Keratinocyte (primary cell): ENCODE results near the gene ZBTB4. TPM values are rescaled to one million over a fixed set of nuclear protein-coding genes. Genes with fewer than 3 reads are reported as not detected.

Experiments used
- DNase-seq: peaks from one replicate; pipeline ENCODE4 v3.0.0-alpha.2; 2011; ENCODE audit warnings: low read depth, missing footprints, low spot score
- FAIRE-seq: peaks from 2 replicates; lab custom pipeline; 2011; peaks lifted over from hg19 to GRCh38; lab: Jason Lieb, UNC
- H2AFZ ChIP-seq: 2 replicates; pipeline ENCODE4 v1.6.0; 2012; ENCODE audit warnings: low read length, control low read depth, inconsistent platforms; ENCODE audit not compliant: control insufficient read depth
- H3K27ac ChIP-seq: 2 replicates; pipeline ENCODE4 v1.5.1; 2011; ENCODE audit warnings: low read length; ENCODE audit not compliant: control insufficient read depth, insufficient read depth
- H3K27me3 ChIP-seq: 3 replicates; pipeline ENCODE4 v1.6.0; 2011; ENCODE audit warnings: low read length; ENCODE audit not compliant: control insufficient read depth, insufficient read depth; ENCODE audit errors: extremely low read depth
- H3K36me3 ChIP-seq, 2 experiments: 2 replicates in 1 of 2; 3 replicates in 1 of 2; pipeline ENCODE4 v1.5.1; 2011; ENCODE audit warnings: low read length in 2 of 2, mild to moderate bottlenecking in 1 of 2; ENCODE audit not compliant: control insufficient read depth in 2 of 2, insufficient read depth in 2 of 2; ENCODE audit errors: extremely low read depth in 1 of 2
- H3K4me1 ChIP-seq: 3 replicates; pipeline ENCODE4 v1.5.1; 2011; ENCODE audit warnings: low read length; ENCODE audit not compliant: control insufficient read depth, insufficient read depth; ENCODE audit errors: extremely low read depth
- H3K4me2 ChIP-seq: 3 replicates; pipeline ENCODE4 v1.6.0; 2011; ENCODE audit warnings: low read depth, low read length; ENCODE audit not compliant: control insufficient read depth, insufficient read depth; ENCODE audit errors: extremely low read depth
- H3K4me3 ChIP-seq, 3 experiments: fragments of 200-600 bp in 1 of 3; sonication (generic) in 1 of 3; 2 replicates in 2 of 3; 3 replicates in 1 of 3; pipeline ENCODE4 v1.5.1; 2011 to 2016; ENCODE audit warnings: low read length in 3 of 3, mild to moderate bottlenecking in 3 of 3, control low read depth in 2 of 3, inconsistent platforms in 1 of 3, low read depth in 1 of 3, mixed read lengths in 1 of 3, mixed run types in 1 of 3, moderate library complexity in 1 of 3; ENCODE audit not compliant: control insufficient read depth in 2 of 3, insufficient read depth in 2 of 3; ENCODE audit errors: extremely low read depth in 1 of 3
- H3K79me2 ChIP-seq: 2 replicates; pipeline ENCODE4 v1.6.0; 2012; ENCODE audit warnings: low read length; ENCODE audit not compliant: control insufficient read depth, insufficient read depth
- H3K9ac ChIP-seq: 3 replicates; pipeline ENCODE4 v1.6.0; 2011; ENCODE audit warnings: low read length; ENCODE audit not compliant: control insufficient read depth, insufficient read depth; ENCODE audit errors: extremely low read depth
- H3K9me1 ChIP-seq: 3 replicates; pipeline ENCODE4 v1.6.0; 2011; ENCODE audit warnings: low read length; ENCODE audit not compliant: control insufficient read depth, insufficient read depth; ENCODE audit errors: extremely low read depth
- H3K9me3 ChIP-seq: 2 replicates; pipeline ENCODE4 v1.5.1; 2012; ENCODE audit warnings: low read depth, low read length; ENCODE audit not compliant: control insufficient read depth
- H4K20me1 ChIP-seq: 3 replicates; pipeline ENCODE4 v1.6.0; 2011; ENCODE audit warnings: low read length; ENCODE audit not compliant: control insufficient read depth, insufficient read depth; ENCODE audit errors: extremely low read depth
- EZH2 ChIP-seq: IDR thresholded peaks from one replicate; pipeline ENCODE4 v1.6.1; 2012; ENCODE audit warnings: inconsistent platforms, mild to moderate bottlenecking, low read length, moderate library complexity
- dilution Hi-C: fragments of 300-500 bp; cut with MboI; formaldehyde crosslinking; loops from one replicate; pipeline ENCODE4 v1.7.0; 2020; ENCODE audit warnings: low sequenced_read_pairs; ENCODE audit not compliant: extremely low pct_ligation_motif_present
- polyA plus RNA-seq, 5 experiments: library from polyadenylated mRNA; depleted of rRNA in 3 of 5; stranded (reverse) in 3 of 5; stranded (forward) in 1 of 5; unstranded in 1 of 5; fragments of >200 nt; gene quantifications; 1 replicate in 1 of 5; 2 replicates in 3 of 5; 3 replicates in 1 of 5; pipeline versions ENCODE4 v1.2.1 to v1.2.3, GENCODE V29; 2011 to 2012; ENCODE audit warnings: missing spikeins in 2 of 5, low read depth in 1 of 5, low replicate concordance in 1 of 5
- TF ChIP-seq, protein P1 (sequence below), 3 experiments: IDR thresholded peaks in 1 of 3; conservative IDR thresholded peaks in 1 of 3; optimal IDR thresholded peaks in 1 of 3; 2 replicates in 2 of 3; 3 replicates in 1 of 3; pipeline versions ENCODE3 to v1.5.1; 2011; ENCODE audit warnings: low read length in 3 of 3, mild to moderate bottlenecking in 3 of 3, moderate library complexity in 2 of 3, control low read depth in 1 of 3, inconsistent platforms in 1 of 3; ENCODE audit not compliant: insufficient read depth in 2 of 3; ENCODE audit errors: extremely low read depth in 1 of 3

ZBTB4 gene
- polyA plus RNA-seq, 1 donor (not counting 4 experiments of a cell fraction or from before 2014, with no cell fraction given) = 20.9 TPM

DNA sequence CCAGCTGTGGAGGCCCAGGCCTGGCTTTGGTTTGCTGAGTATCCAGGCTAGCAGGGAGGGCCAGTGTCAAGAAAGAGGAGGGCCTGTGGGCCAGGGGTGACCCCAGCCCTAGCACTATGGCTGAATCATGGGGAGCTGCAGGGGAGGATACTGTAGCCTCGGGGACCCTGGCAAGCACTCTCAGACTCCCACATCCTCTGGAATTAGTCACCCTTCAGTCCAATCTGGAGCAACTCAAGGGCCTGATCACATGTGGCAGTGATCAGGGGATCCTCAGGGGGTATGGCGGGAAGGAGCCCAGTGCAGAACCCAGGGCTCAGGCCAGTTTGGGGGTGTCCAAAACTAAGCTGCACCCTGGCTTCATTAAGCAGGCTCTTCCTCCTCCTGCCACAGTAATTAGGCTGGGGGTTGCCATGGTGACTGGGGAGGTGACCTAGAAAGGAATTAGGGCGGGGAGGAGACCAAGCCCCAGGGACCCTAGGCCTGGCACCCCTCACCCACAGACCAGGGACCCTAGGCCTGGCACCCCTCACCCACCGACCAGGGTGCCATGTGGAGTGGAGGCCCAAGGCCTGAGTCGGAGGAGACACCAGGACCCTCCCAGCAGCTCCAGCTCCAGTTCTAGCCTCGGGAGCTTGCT lies 66.0 kb downstream of the ZBTB4 start:
- Histone ChIP-seq H3K9me3 (no peaks in the 10 kb centered on the region), H3K36me3 (peaks cover 0 to 8% of the 10 kb centered on the region in 2 experiments), H3K27ac (no peak overlapping the region), H3K4me3 (no peak overlapping the region), H4K20me1 (no peaks in the 10 kb centered on the region), H2AFZ (no peak overlapping the region), H3K27me3 (no peaks in the 10 kb centered on the region), H3K4me1 (peaks cover 8% of the 10 kb centered on the region), H3K9ac (no peak overlapping the region), H3K79me2 (no peaks in the 10 kb centered on the region), H3K9me1 (no peaks in the 10 kb centered on the region), H3K4me2 (peak overlapping the region; percentile 25)
- dilution Hi-C loops = no loop called here
- FAIRE-seq (no peak), DNase-seq (no peak)
- TF ChIP-seq, protein P1, sequence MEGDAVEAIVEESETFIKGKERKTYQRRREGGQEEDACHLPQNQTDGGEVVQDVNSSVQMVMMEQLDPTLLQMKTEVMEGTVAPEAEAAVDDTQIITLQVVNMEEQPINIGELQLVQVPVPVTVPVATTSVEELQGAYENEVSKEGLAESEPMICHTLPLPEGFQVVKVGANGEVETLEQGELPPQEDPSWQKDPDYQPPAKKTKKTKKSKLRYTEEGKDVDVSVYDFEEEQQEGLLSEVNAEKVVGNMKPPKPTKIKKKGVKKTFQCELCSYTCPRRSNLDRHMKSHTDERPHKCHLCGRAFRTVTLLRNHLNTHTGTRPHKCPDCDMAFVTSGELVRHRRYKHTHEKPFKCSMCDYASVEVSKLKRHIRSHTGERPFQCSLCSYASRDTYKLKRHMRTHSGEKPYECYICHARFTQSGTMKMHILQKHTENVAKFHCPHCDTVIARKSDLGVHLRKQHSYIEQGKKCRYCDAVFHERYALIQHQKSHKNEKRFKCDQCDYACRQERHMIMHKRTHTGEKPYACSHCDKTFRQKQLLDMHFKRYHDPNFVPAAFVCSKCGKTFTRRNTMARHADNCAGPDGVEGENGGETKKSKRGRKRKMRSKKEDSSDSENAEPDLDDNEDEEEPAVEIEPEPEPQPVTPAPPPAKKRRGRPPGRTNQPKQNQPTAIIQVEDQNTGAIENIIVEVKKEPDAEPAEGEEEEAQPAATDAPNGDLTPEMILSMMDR (optimal IDR thresholded peaks at IDR 0.05 in 1 of 3, IDR thresholded peaks at IDR 0.05 in 1 of 3, conservative IDR thresholded peaks at IDR 0.05 in 1 of 3; ENCODE audit: extremely low read depth in 1 of 3, insufficient read depth in 2 of 3, low read length in 3 of 3) = no peak
- TF ChIP-seq EZH2 = no peak

DNA sequence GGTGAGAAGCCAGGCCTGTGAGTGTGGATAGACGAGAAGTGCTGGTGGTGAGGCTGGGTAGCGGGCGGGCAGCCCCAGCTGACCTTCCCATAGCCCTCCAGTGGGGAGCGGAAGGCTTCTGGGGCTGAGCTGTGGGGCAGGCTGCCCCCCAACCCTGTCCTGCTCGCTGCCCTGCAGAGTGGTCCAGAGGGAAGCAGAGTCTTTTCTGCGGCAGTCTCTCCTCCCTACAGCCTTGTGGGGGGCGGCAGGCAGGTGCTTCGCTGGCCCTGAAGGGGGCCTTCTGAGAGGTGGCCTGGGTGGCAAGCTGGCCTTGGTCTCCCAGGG lies 68.0 kb downstream of the ZBTB4 start:
- H4K20me1 ChIP-seq = no peaks in the 10 kb centered on the region
- no peak for TF ChIP-seq EZH2
- TF ChIP-seq, protein P1 (optimal IDR thresholded peaks at IDR 0.05 in 1 of 3, IDR thresholded peaks at IDR 0.05 in 1 of 3, conservative IDR thresholded peaks at IDR 0.05 in 1 of 3; ENCODE audit: extremely low read depth in 1 of 3, insufficient read depth in 2 of 3, low read length in 3 of 3) = no peak
- dilution Hi-C loops = no loop called here
- no peaks in the 10 kb centered on the region for H3K9me3 ChIP-seq
- no peak overlapping the region for H3K4me3 ChIP-seq
- H3K27ac ChIP-seq = no peak overlapping the region
- no peak overlapping the region for H3K9ac ChIP-seq
- H3K27me3 ChIP-seq = no peaks in the 10 kb centered on the region
- peaks cover 8% of the 10 kb centered on the region for H3K4me1 ChIP-seq
- DNase-seq (no peak), FAIRE-seq (no peak)
- H3K4me2 ChIP-seq = no peak overlapping the region
- H3K79me2 ChIP-seq = no peaks in the 10 kb centered on the region
- H2AFZ ChIP-seq = no peak overlapping the region
- peaks cover 0 to 5% of the 10 kb centered on the region in 2 experiments for H3K36me3 ChIP-seq
- no peaks in the 10 kb centered on the region for H3K9me1 ChIP-seq
